C4-2B (cell line): ENCODE measurements around the gene RESP18.

Experiments
- CTCF ChIP-seq: fragments of 450-650 bp; conservative IDR thresholded peaks from 2 replicates; pipeline ENCODE4 v1.5.1; 2017; ENCODE audit warnings: mild to moderate bottlenecking
- ZFX ChIP-seq: fragments of 450-650 bp; IDR thresholded peaks from 2 replicates; pipeline ENCODE4 v1.6.1; 2017

GRCh38 chr2:219300022-219300421 lies 32.5 kb downstream of the RESP18 start:
- TF ChIP-seq CTCF (no peak), ZFX (no peak)
